ENCODE measurements around the gene TMEM231. TPM values are rescaled to one million over a fixed set of nuclear protein-coding genes. Genes with fewer than 3 reads are reported as not detected.

TMEM231 gene
- total RNA-seq, 2 experiments from 2014 or later, result 1.9 to 2.2 TPM

DNA sequence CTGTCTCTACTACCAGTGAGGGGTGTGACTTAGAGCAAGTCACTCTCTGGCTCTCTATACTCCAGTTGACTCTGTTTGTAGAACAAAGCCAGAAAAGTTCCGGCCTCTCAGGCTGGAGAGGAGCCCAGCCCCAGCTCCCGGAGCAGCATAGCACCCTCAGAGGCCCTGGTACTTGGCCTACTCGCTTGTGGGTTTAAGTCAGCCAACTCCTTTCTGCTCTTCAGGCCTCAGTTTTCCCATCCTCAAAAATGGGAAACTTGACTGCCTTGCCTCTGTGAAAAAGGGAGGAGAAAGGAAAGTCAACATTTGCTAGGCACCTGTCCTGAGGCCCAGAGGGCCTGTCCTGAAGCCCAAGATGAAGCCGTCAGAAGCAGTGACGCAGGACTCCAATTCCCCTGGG, 61.9 kb downstream of the TMEM231 start:
- H3K27ac Mint-ChIP-seq, result no peak overlapping the region
- no peaks in the 10 kb centered on the region for H3K9me3 Mint-ChIP-seq
- H3K4me3 Mint-ChIP-seq, result no peak overlapping the region
- ChIA-PET POLR2A (no interaction called here), CTCF (interaction anchor here (0.6 to 1.9 kb wide), 3 partner anchors 13 to 129 kb away, joined by 3 to 7 read pairs (median 4); partner anchors contain the start of gene TMEM170A)
- no peaks in the 10 kb centered on the region for H3K36me3 Mint-ChIP-seq (ENCODE audit: low read depth)
- H3K27me3 Mint-ChIP-seq, result peaks cover 28% of the 10 kb centered on the region
- peaks cover 6% of the 10 kb centered on the region for H3K4me1 Mint-ChIP-seq
- DNase-seq, result no peak

DNA sequence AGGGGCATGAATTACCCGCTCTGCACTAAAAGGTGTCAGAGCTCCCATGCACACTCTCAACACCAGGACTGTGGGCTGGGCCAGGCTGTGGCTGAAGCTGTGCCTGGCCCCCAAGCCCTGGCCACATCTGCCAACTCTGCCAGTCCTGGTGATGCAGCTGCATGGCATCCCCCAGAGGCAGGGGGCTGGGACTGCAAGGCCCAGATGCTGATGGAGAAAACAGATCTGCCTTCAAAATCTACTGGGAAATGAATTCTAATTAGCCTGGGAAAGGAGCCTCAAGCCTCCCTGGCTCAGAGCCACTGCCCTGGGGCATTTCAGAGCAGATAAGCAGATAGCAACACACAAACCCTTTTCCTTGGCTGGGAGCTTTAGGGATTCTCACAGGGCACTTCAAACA, 64.2 kb downstream of the TMEM231 start:
- H3K4me3 Mint-ChIP-seq, result no peak overlapping the region
- H3K36me3 Mint-ChIP-seq (ENCODE audit: low read depth), result no peaks in the 10 kb centered on the region
- H3K27ac Mint-ChIP-seq, result no peak overlapping the region
- CTCF ChIA-PET, result interaction anchor here (1.0 to 1.5 kb wide), 2 partner anchors 25 to 47 kb away, joined by 3 to 7 read pairs; no protein-coding TSS in a partner anchor
- H3K4me1 Mint-ChIP-seq, result peaks cover 6% of the 10 kb centered on the region
- no peak for DNase-seq
- POLR2A ChIA-PET, result no interaction called here
- H3K9me3 Mint-ChIP-seq, result no peaks in the 10 kb centered on the region
- peaks cover 27% of the 10 kb centered on the region for H3K27me3 Mint-ChIP-seq

DNA sequence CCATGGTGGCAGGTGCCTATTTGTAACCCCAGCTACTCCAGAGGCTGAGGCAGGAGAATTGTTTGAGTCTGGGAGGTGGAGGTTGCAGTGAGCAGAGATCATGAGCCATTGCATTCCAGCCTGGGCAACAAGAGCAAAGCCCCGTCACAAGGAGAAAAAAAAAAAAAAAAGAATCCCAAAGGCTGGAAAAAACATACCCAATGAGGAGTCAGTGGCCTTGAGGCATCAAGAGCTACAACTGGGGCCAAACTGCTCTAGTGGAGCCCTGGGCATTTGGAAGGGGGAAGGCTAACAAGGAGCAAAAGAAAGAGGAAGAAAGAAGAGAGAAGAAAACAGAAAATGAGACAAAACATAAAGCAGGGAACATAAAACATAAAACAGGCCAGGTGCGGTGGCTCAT, 67.7 kb downstream of the TMEM231 start:
- ChIA-PET POLR2A (no interaction called here), CTCF (interaction anchor here (1.5 kb wide), 1 partner anchor 23 kb away, joined by 6 read pairs; the partner anchor contains the start of gene TMEM170A)
- Mint-ChIP-seq H3K27me3 (peaks cover 5% of the 10 kb centered on the region), H3K27ac (no peak overlapping the region), H3K9me3 (no peaks in the 10 kb centered on the region), H3K4me1 (peaks cover 3% of the 10 kb centered on the region), H3K4me3 (no peak overlapping the region), H3K36me3 (ENCODE audit: low read depth) (no peaks in the 10 kb centered on the region)
- no peak for DNase-seq

Other genes starting within 250 kb of the TMEM231 start
- gene CFDP1, start 122.7 kb downstream of the TMEM231 start, total RNA-seq, result 10 to 100 TPM; 42.4 to 43.7 TPM
- gene TMEM170A, start 91.6 kb downstream of the TMEM231 start, total RNA-seq, result 10 to 100 TPM; 35.1 to 36.3 TPM
- gene CHST6, start 60.8 kb downstream of the TMEM231 start, total RNA-seq, result not detected
- gene CHST5, start 20.1 kb downstream of the TMEM231 start, total RNA-seq, result under 1 TPM in 1 of 2 experiments, not detected in 1; 0.06 TPM
- gene GABARAPL2, start 10.1 kb upstream of the TMEM231 start, total RNA-seq, result 10 to 100 TPM; 60.7 to 66.2 TPM
- gene ADAT1, start 67.0 kb upstream of the TMEM231 start, total RNA-seq, result 10 to 100 TPM; 60.3 to 66.1 TPM
- gene KARS1, start 91.4 kb upstream of the TMEM231 start, total RNA-seq, result 100 to 1,000 TPM; 185 to 207 TPM
- 10 to 100 TPM; 69.2 to 70.1 TPM for gene TERF2IP, start 91.5 kb upstream of the TMEM231 start, total RNA-seq
- not detected for gene CPHXL2, start 120.8 kb upstream of the TMEM231 start, total RNA-seq
- not detected for gene DUXB, start 145.2 kb upstream of the TMEM231 start, total RNA-seq
- not detected for gene CPHXL, start 170.2 kb upstream of the TMEM231 start, total RNA-seq

Data from activated CD4-positive, alpha-beta T cell treated with anti-CD3 and anti-CD28 coated beads, Interleukin-2, amount 10 ng/mL, durations not matched to agents 7 days and 5 days (primary cell).